IPS DF 6.9 (cell line): ENCODE measurements around the gene SYNE3.

Source experiments
- DNase-seq: peaks from one replicate; pipeline ENCODE4 v3.0.0-alpha.2; 2013; ENCODE audit warnings: low read depth, low spot score
- H3K27ac ChIP-seq: one replicate; pipeline ENCODE4 v1.5.1; 2013; ENCODE audit warnings: low read length, control low read depth
- H3K27me3 ChIP-seq: 2 replicates; pipeline ENCODE4 v1.6.1; 2013; ENCODE audit warnings: mild to moderate bottlenecking, low read length; ENCODE audit not compliant: control insufficient read depth, insufficient read depth
- H3K36me3 ChIP-seq: 2 replicates; pipeline ENCODE4 v1.6.1; 2013; ENCODE audit warnings: low read length; ENCODE audit not compliant: control insufficient read depth, insufficient read depth
- H3K4me1 ChIP-seq: 2 replicates; pipeline ENCODE4 v1.6.1; 2013; ENCODE audit warnings: low read length; ENCODE audit not compliant: control insufficient read depth, insufficient read depth
- H3K4me3 ChIP-seq: 2 replicates; pipeline ENCODE4 v1.5.1; 2013; ENCODE audit warnings: mild to moderate bottlenecking, low read length
- H3K9me3 ChIP-seq: 2 replicates; pipeline ENCODE4 v1.6.1; 2013; ENCODE audit warnings: low read length, inconsistent platforms; ENCODE audit not compliant: control insufficient read depth, insufficient read depth
- WGBS: extraction: QIAGEN DNeasy Blood & Tissue Kit; methylation state at CpG from one replicate; pipeline ENCODE4 v1.1.7; 2013; ENCODE audit warnings: mixed read lengths, missing lambda C conversion rate; ENCODE audit not compliant: insufficient read length, insufficient coverage; 5-methylcytosine and 5-hydroxymethylcytosine counted together

SYNE3 gene

DNA sequence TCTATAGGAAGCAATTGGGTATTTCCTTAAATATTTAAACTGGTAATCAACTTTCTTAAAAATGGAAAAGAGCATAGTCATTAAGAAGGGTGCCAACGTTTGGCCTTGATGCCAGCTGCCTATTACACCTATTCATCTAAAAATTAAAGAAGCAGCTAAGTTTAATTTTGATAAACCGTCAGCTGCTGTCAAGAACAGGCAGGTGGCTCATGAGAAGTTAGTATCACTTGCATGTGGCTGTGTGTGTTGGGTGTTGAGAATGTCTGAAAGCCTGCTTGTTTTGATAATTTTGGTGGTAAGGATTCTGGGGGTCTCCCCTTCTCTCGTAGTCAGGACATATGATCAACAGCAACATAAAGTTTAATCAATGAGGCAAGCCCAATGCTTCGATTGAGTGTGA lies 24.9 kb upstream of the SYNE3 start:
- WGBS, result no CpG with 5 or more reads among the region's 4 CpGs
- no peaks in the 10 kb centered on the region for H3K9me3 ChIP-seq
- no peak overlapping the region for H3K4me3 ChIP-seq
- no peak for DNase-seq
- H3K4me1 ChIP-seq, result no peaks in the 10 kb centered on the region
- no peaks in the 10 kb centered on the region for H3K27me3 ChIP-seq
- peaks cover 2% of the 10 kb centered on the region; the same call in 1 of the 2 replicates for H3K36me3 ChIP-seq
- H3K27ac ChIP-seq, result no peak overlapping the region

DNA sequence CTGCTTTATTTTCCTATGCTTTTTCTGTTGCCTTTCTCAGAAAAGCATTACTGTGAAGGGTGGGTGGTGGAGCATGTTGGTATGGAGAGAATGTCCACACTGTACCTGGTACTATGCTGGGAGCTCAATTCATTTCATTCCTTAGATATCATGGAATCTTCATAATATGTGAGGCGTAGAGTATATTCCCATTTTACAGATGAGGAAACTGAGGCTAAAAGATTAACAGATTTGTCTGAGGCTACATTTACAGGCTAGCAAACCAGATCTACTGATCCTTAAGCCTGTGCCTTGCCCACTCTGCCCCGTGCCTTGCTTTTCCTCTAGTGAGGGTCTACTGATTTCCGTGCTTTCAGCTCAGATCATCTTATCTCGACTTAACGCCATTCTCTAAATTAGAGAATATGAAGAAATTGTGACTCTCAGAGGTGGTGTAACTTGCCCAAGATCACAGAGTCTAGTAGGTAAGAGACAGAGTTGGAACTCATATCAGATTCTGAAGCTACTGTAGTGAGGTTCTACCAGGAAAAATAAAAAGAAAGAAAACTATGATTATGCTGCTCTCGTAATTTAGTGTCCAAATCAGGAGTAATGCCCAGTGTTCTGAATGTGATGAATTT lies 23.9 kb upstream of the SYNE3 start:
- H3K4me3 ChIP-seq, result no peak overlapping the region
- no peak for DNase-seq
- H3K9me3 ChIP-seq, result no peaks in the 10 kb centered on the region
- WGBS, result no CpG with 5 or more reads among the region's 6 CpGs
- H3K36me3 ChIP-seq, result peaks cover 2% of the 10 kb centered on the region; the same call in 1 of the 2 replicates
- H3K27ac ChIP-seq, result no peak overlapping the region
- no peaks in the 10 kb centered on the region for H3K4me1 ChIP-seq
- H3K27me3 ChIP-seq, result no peaks in the 10 kb centered on the region

DNA sequence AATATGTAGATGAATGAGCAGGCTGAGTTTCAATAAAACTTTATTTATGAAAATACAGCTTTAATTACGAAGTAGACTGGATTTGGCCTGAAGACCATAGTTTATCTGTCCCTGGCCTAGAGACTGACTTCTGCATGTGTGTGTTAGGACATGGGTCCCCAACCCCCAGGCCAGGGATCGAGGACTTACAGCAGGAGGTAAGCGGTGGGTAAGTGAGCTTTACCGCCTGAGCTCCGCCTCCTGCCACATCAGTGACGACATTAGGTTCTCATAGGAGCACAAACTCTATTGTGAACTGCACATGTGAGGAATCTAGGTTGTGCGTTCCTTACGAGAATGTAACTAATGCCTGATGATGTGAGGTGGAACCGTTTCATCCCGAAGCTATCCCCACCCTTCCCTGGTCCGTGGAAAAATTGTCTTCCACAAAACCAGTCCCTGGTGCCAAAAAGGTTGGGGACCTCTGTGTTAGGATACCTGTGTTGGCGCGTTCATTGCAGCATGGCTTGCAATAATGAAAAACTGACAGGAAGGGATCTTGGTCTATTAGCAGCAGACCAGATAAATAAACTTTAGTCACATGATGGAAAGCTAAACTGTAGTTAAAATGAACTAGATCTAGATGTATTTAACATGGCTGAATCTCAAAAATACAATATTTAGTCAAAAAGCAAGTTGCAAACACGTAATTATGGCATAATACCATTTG lies 22.5 kb upstream of the SYNE3 start:
- no CpG with 5 or more reads among the region's 14 CpGs for WGBS
- Histone ChIP-seq H3K27me3 (no peaks in the 10 kb centered on the region), H3K9me3 (no peaks in the 10 kb centered on the region), H3K27ac (no peak overlapping the region), H3K4me3 (no peak overlapping the region), H3K36me3 (no peaks in the 10 kb centered on the region), H3K4me1 (no peaks in the 10 kb centered on the region)
- no peak for DNase-seq

DNA sequence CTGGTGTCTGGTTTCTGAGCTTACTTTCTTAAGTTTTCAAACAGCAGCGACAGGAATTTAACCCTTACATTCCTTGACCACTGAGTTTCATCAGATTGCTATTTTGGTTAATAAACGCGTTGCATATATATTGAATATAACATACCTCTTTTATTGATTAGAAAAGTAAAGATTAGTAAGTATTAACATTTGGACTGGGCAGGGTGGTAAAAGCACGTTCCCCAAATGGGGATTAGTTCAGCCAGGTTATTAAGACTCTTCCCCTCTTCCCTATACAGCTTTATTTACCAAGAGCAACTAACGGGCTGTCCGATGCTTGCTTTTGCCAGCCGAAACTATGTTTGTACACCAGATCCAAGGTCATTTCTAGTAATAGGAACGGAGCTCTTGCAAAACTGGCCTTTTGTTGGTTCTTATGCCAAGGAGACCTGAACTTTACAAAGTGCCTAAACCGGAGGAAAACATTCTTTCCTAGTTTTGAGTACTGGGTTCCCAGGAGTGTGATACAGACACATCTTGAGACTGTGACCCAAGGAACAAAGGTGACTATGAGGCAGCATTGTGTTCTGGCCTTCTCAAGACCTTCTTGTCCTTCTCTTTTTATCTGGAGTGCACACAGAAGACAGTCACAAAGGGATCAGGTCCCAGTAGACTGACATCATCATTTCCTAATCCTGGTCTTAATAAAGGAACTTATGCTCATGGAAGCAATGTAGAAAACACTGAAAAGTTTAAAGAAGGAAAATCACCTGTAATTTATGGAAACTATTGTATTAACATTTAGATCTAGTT lies 21.0 kb upstream of the SYNE3 start:
- no peak overlapping the region for H3K27ac ChIP-seq
- H3K4me1 ChIP-seq, result no peaks in the 10 kb centered on the region
- H3K9me3 ChIP-seq, result no peaks in the 10 kb centered on the region
- H3K4me3 ChIP-seq, result no peak overlapping the region
- H3K36me3 ChIP-seq, result no peaks in the 10 kb centered on the region
- DNase-seq, result no peak
- no CpG with 5 or more reads among the region's 9 CpGs for WGBS
- H3K27me3 ChIP-seq, result no peaks in the 10 kb centered on the region

DNA sequence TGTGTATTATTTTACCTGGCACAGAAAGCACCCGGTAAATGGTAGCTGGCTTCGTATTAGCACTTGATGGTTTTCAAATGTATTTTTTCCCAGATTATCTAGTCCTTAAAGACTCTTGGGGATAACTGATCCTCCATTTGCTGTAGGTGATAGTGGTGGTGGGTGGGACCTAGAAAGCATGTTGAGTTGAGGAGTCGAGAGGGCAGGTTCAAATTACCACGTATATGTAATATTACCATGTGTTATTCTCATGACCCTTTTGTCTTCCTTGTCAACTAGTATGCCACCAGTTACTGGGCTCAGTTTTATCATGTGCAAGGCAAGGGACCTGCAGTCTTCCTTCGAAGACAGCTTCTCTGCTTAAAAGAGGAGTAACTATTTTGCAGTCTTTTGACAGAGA lies 20.2 kb upstream of the SYNE3 start:
- no peaks in the 10 kb centered on the region for H3K27me3 ChIP-seq
- no peak overlapping the region for H3K27ac ChIP-seq
- WGBS, result no CpG with 5 or more reads among the region's 5 CpGs
- no peaks in the 10 kb centered on the region for H3K4me1 ChIP-seq
- DNase-seq, result no peak
- H3K9me3 ChIP-seq, result no peaks in the 10 kb centered on the region
- H3K36me3 ChIP-seq, result no peaks in the 10 kb centered on the region
- no peak overlapping the region for H3K4me3 ChIP-seq

DNA sequence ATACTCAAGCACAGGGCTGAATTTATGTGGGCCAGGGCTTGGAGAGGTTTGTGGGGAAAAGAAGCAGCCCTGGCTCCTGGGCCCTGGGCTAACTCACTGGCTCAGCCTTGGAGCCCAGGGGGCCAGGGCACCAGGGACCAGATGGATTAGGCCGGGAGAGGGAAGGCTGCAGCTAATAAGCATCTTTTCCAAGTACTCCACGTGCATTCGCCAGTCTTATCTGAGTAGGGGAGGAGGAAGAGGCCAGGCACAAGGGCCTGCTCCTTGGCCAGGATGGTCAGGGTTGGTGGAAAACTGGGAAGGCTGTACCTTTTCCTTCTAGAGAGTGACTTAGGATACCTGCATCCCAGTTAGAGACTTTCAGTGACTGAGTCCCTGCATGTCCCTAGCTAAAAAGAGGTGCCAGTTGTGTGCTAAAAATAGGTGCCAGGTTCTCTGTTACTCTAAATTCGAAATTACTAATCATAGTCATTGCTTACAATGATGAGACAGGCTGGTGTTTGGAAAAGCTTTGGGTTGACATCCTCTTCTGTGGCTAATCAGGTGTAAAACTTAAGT lies 19.7 kb upstream of the SYNE3 start:
- Histone ChIP-seq H3K27me3 (no peaks in the 10 kb centered on the region), H3K27ac (no peak overlapping the region), H3K36me3 (no peaks in the 10 kb centered on the region), H3K4me1 (no peaks in the 10 kb centered on the region), H3K9me3 (no peaks in the 10 kb centered on the region), H3K4me3 (peak overlapping the region; percentile 98; the same call in 1 of the 2 replicates)
- no peak for DNase-seq
- WGBS, result no CpG with 5 or more reads among the region's 4 CpGs

DNA sequence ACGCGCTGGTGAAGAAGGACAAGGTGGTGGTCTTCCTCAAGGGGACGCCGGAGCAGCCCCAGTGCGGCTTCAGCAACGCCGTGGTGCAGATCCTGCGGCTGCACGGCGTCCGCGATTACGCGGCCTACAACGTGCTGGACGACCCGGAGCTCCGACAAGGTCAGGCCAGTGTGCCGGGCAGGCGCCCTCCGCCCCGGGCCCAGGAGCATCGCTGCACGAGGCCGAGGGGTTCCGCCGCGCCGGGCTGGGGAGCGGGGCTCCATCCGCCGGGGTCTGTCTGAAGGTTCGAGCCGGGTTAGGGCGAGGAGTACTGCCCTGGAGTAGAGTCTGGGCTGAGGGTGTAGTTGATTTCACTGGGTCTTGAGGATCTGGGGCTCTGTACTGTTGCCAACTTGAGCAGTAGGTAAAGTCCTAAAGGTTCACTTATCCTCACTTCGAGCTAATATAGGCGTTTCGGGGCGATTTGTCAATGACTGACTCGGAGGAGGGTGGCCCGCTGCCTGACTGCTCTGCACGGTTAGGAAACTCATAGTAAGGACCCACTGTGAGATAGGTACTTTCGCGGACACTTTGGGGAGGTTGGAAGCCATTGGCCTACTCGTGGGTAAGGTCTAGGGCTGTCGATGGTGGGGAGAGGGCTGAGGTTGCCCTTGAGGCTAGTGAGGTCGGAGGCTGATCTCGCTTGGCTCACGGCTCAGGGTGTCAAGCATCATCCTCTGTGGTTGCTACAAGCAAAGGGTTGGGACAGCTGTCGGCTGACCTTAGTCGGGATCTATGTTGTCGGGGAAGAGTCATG lies 19.0 kb upstream of the SYNE3 start:
- no peak overlapping the region for H3K27ac ChIP-seq
- no peaks in the 10 kb centered on the region for H3K27me3 ChIP-seq
- WGBS, result no CpG with 5 or more reads among the region's 52 CpGs
- 0 out of 2 replicates have a peak, but pooled peaks cover 2% of the 10 kb centered on the region for H3K36me3 ChIP-seq
- H3K4me1 ChIP-seq, result no peaks in the 10 kb centered on the region
- no peaks in the 10 kb centered on the region for H3K9me3 ChIP-seq
- DNase-seq, result no peak
- H3K4me3 ChIP-seq, result peak overlapping the region; percentile 98

DNA sequence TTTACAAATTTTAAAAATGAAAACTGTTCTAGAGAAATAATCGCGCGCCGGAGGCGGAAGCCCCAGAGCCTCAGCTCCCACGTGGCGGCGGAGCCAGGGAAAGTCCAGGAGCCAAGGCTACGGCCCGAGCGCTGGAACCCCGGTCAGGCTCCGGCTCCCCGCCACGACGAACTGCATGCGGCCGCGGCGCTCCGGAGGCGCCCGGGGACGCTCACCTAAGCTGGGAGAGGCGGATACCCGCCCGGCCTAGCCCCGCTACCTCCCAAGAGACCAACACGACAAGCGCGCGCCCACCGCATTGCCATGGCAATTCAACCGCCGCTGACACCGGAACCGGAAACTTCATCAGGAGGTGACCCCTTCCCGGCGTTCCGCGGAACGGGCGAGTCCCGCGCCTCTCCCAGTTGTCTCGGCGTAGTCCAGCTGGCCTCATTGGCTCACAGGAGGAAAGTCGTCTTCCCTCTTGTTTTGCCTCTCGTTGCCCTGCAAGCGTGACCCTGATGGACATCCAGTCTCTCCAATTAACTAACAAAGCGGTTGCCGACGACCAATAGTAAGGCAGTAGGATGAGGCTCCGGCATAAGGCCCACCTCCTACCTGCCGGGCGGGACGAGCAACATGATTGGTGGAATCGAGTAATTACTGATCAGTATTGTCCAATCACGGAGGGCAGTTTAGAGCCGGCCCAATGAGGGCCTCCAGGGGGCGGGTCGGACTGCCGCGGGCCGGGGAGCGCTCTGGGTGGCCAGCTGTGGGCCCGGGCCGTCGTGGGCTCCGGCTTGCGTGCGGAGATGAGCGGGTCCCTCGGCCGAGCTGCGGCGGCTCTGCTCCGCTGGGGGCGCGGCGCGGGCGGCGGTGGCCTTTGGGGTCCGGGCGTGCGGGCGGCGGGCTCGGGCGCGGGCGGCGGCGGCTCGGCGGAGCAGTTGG lies 18.1 kb upstream of the SYNE3 start, which contains the start of gene GLRX5:
Gene GLRX5 (plus strand): TSS at position 752 of the 927 bp plus-strand sequence. CDS start 40 bp downstream, at position 792.
- no peak within 1 kb of the TSS for H3K27ac ChIP-seq
- H3K4me3 ChIP-seq, result peak within 1 kb of the TSS; percentile 98
- no peaks in the 10 kb centered on the region for H3K4me1 ChIP-seq
- peak; percentile 94 for DNase-seq
- no peaks in the 10 kb centered on the region for H3K27me3 ChIP-seq
- no peaks in the 10 kb centered on the region for H3K9me3 ChIP-seq
- no CpG with 5 or more reads among the region's 97 CpGs for WGBS
- H3K36me3 ChIP-seq, result 0 out of 2 replicates have a peak, but pooled peaks cover 4% of the 10 kb centered on the region

DNA sequence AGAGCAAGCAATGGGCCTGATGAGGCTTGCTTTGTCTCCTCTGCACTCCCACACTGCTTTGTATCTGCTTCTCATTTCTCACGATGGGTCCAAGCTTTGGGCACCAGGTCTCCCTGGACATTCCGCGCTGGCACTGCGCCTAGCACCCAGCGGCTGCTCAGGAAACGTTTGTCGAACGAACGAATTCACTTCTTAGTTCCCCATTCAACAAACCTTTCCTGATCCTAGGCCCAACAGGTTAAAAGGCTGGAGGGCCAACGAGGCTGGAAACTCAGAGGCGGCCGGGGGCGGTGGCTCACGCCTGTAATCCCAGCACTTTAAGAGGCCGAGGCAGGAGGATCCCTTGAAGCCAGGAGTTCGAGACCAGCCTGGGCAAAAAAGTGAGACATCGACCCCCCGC lies 17.4 kb upstream of the SYNE3 start:
- H3K4me3 ChIP-seq, result peak overlapping the region; percentile 98; the same call in 1 of the 2 replicates
- 0 out of 2 replicates have a peak, but pooled peaks cover 4% of the 10 kb centered on the region for H3K36me3 ChIP-seq
- DNase-seq, result no peak
- H3K9me3 ChIP-seq, result no peaks in the 10 kb centered on the region
- H3K4me1 ChIP-seq, result no peaks in the 10 kb centered on the region
- H3K27me3 ChIP-seq, result no peaks in the 10 kb centered on the region
- no CpG with 5 or more reads among the region's 18 CpGs for WGBS
- H3K27ac ChIP-seq, result no peak overlapping the region
